Testis (tissue), 5 donors: Measurements from ENCODE around the gene GARRE1. TPM values are rescaled to one million over a fixed set of nuclear protein-coding genes. Genes with fewer than 3 reads are reported as not detected.
A peak's percentile ranks its signal among the peaks of the same experiment; 100 is the strongest.
"Not testable (repeated sequence)": the region's sequence is repeated elsewhere in the genome, so short reads cannot be mapped to it uniquely, and the experiment has no call there.

Source experiments
- DNase-seq: peaks from one replicate; pipeline ENCODE4 v3.0.0-alpha.2; 2019
- H3K27ac ChIP-seq, 2 donors: fragments of 200-600 bp; sonication (generic); one replicate each; pipeline ENCODE4 v1.5.1; 2019
- H3K27me3 ChIP-seq: fragments of 200-600 bp; sonication (generic); one replicate; pipeline ENCODE4 v1.5.1; 2019
- H3K36me3 ChIP-seq: fragments of 200-600 bp; sonication (generic); one replicate; pipeline ENCODE4 v1.5.1; 2017; ENCODE audit warnings: low read depth; ENCODE audit errors: missing control alignments
- H3K4me1 ChIP-seq: fragments of 200-600 bp; sonication (generic); one replicate; pipeline ENCODE4 v1.5.1; 2019
- H3K4me3 ChIP-seq, 2 donors: fragments of 200-600 bp; sonication (generic); one replicate each; pipeline ENCODE4 v1.5.1; 2017 to 2019
- H3K9me3 ChIP-seq: fragments of 200-600 bp; sonication (generic); one replicate; pipeline ENCODE4 v1.5.1; 2017
- CTCF ChIP-seq, 3 experiments: fragments of 450-650 bp in 2 of 3; fragments of 200-600 bp in 1 of 3; sonication (generic) in 1 of 3; IDR thresholded peaks; one replicate each; pipeline ENCODE4 v1.5.1; 2016 to 2019; ENCODE audit warnings: antibody characterized with exemption in 3 of 3, mild to moderate bottlenecking in 2 of 3, moderate library complexity in 1 of 3
- POLR2A ChIP-seq: fragments of 450-650 bp; IDR thresholded peaks from one replicate; pipeline ENCODE4 v1.6.1; 2017; ENCODE audit warnings: antibody characterized with exemption, mild to moderate bottlenecking, moderate library complexity
- WGBS, 2 donors: methylation state at CpG; one replicate each; pipeline ENCODE4 v1.1.5; 2018; 5-methylcytosine and 5-hydroxymethylcytosine counted together
- intact Hi-C: fragments of 100-400 bp; cut with DNase I; formaldehyde crosslinking; loops from one replicate; pipeline ENCODE4 v1.15.1; 2023; ENCODE audit warnings: low total_unique reads
- long read RNA-seq, 2 donors: transcript quantifications; one replicate each; lab custom pipeline, GENCODE V29; 2026
- polyA plus RNA-seq: library from polyadenylated mRNA; stranded (reverse); fragments of 350-450 nt; fragmentation: Illumina TruSeq; extraction: RNeasy Lipid Tissue Mini Kit (QIAGEN cat#74804); gene quantifications from one replicate; pipeline ENCODE4 v1.2.3, GENCODE V29; 2014; ENCODE audit warnings: low read depth, low replicate concordance; ENCODE audit not compliant: insufficient read depth
- total RNA-seq, 2 donors: library from RNA; depleted of rRNA; stranded (reverse); fragments of >200 nt; gene quantifications; one replicate each; pipeline ENCODE4 v1.2.3, GENCODE V29; 2016

GARRE1 gene
- total RNA-seq (10 to 100 TPM; 33.7 to 38.4 TPM), polyA plus RNA-seq (21.1 TPM)
- long read RNA-seq, donor 1, full-length matches to known transcripts = 1 of 37 reads
- long read RNA-seq, donor 1, partial matches to known transcripts = 36 of 37 reads
- long read RNA-seq, donor 1, other reads (novel, unspliced or antisense) = 0 of 37 reads
- long read RNA-seq, donor 2, full-length matches to known transcripts = 4 of 36 reads
- long read RNA-seq, donor 2, partial matches to known transcripts = 32 of 36 reads
- long read RNA-seq, donor 2, other reads (novel, unspliced or antisense) = 0 of 36 reads

GRCh38 chr19:34254046-34254697 is at the start of gene GARRE1:
TSS of gene GARRE1 (plus strand) at chr19:34254554. CDS start at chr19:34300474, 45,920 bp downstream.
- Histone ChIP-seq H3K4me1 (peaks cover 5% of the 10 kb centered on the region), H3K27ac (peak within 1 kb of the TSS; percentile 94 to 96), H3K4me3 (peak within 1 kb of the TSS; percentile 92 to 98), H3K27me3 (no peaks in the 10 kb centered on the region), H3K36me3 (no peaks in the 10 kb centered on the region), H3K9me3 (no peaks in the 10 kb centered on the region)
- intact Hi-C loops = no loop called here
- 0% methylated on average over 9 to 12 of the region's 56 CpGs for WGBS, 2 donors
- peak; percentile 91 for DNase-seq
- no peak for TF ChIP-seq CTCF (IDR thresholded peaks at IDR 0.05)
- peak; percentile 55 for TF ChIP-seq POLR2A

GRCh38 chr19:34205324-34205723 is 49.0 kb upstream of the GARRE1 start:
- peak; percentile 48 for DNase-seq
- H3K27ac ChIP-seq, H3K27me3 ChIP-seq, H3K36me3 ChIP-seq, H3K4me3 ChIP-seq, intact Hi-C loops, H3K4me1 ChIP-seq, H3K9me3 ChIP-seq: not testable (repeated sequence)
- WGBS, 2 donors = 92 to 97% methylated on average over 7 of the region's 7 CpGs

- H3K27ac ChIP-seq = no peak overlapping the region
- no peaks in the 10 kb centered on the region for H3K4me1 ChIP-seq
- H3K4me3 ChIP-seq = no peak overlapping the region
- no peaks in the 10 kb centered on the region for H3K27me3 ChIP-seq
- 92 to 100% methylated on average over 1 of the region's 1 CpG for WGBS, 2 donors
- H3K9me3 ChIP-seq = no peaks in the 10 kb centered on the region
- intact Hi-C loops = no loop called here
- DNase-seq = no peak
- no peaks in the 10 kb centered on the region for H3K36me3 ChIP-seq
- no peak for TF ChIP-seq CTCF (IDR thresholded peaks at IDR 0.05)
- no peak for TF ChIP-seq POLR2A
Observed at GRCh38 chr19:34208291-34208884, 46.0 kb upstream of the GARRE1 start.

- intact Hi-C loops = no loop called here
- no peaks in the 10 kb centered on the region for H3K36me3 ChIP-seq
- 91 to 94% methylated on average over 4 of the region's 4 CpGs for WGBS, 2 donors
Observed at GRCh38 chr19:34209726-34210125, 44.6 kb upstream of the GARRE1 start.

More at GRCh38 chr19:34209726-34210125, 44.6 kb upstream of the GARRE1 start:
- Histone ChIP-seq H3K4me1 (no peaks in the 10 kb centered on the region), H3K9me3 (no peaks in the 10 kb centered on the region), H3K27ac (no peak overlapping the region), H3K27me3 (no peaks in the 10 kb centered on the region), H3K4me3 (no peak overlapping the region)
- TF ChIP-seq CTCF (IDR thresholded peaks at IDR 0.05) (no peak), POLR2A (no peak)
- DNase-seq = no peak
